GM23338 (cell line): Measurements from ENCODE around the gene PIM2. TPM values are rescaled to one million over a fixed set of nuclear protein-coding genes. Genes with fewer than 3 reads are reported as not detected.

Source experiments
- ATAC-seq: fragments of 200-7000 bp; cut with Tn5 transposase; 3 replicates; pipeline ENCODE4 v1.9.1; 2020
- DNase-seq: peaks from one replicate; pipeline ENCODE4 v3.0.0-alpha.2; 2015; ENCODE audit warnings: low spot score
- H2AFZ ChIP-seq: fragments of 200-600 bp; sonication (generic); 2 replicates; pipeline ENCODE4 v1.8.0; 2016; ENCODE audit warnings: antibody characterized with exemption, mild to moderate bottlenecking, moderate library complexity
- H3F3A ChIP-seq: fragments of 200-600 bp; sonication (generic); replicated peaks from 2 replicates; pipeline ENCODE4 v1.8.0; 2017; ENCODE audit warnings: antibody characterized with exemption, mixed run types, low read depth
- H3K27ac ChIP-seq: fragments of 200-600 bp; sonication (generic); 2 replicates; pipeline ENCODE4 v1.6.1; 2016; ENCODE audit warnings: low read depth
- H3K27me3 ChIP-seq: fragments of 200-600 bp; sonication (generic); 2 replicates; pipeline ENCODE4 v1.8.0; 2016; ENCODE audit warnings: mild to moderate bottlenecking, mixed run types, moderate library complexity; ENCODE audit not compliant: insufficient read depth
- H3K36me3 ChIP-seq: fragments of 200-600 bp; sonication (generic); 2 replicates; pipeline ENCODE4 v1.8.0; 2016; ENCODE audit warnings: mild to moderate bottlenecking; ENCODE audit not compliant: insufficient read depth
- H3K4me1 ChIP-seq: fragments of 200-600 bp; sonication (generic); 2 replicates; pipeline ENCODE4 v1.8.0; 2016; ENCODE audit warnings: mild to moderate bottlenecking, moderate library complexity; ENCODE audit not compliant: insufficient read depth
- H3K4me2 ChIP-seq: fragments of 200-600 bp; sonication (generic); 2 replicates; pipeline ENCODE4 v1.7.1; 2017; ENCODE audit warnings: mixed run types
- H3K4me3 ChIP-seq: fragments of 200-600 bp; sonication (generic); 2 replicates; pipeline ENCODE4 v1.6.1; 2016; ENCODE audit warnings: mixed run types
- H3K79me2 ChIP-seq: fragments of 200-600 bp; sonication (generic); replicated peaks from 2 replicates; pipeline ENCODE4 v1.8.0; 2017; ENCODE audit warnings: mild to moderate bottlenecking; ENCODE audit not compliant: insufficient read depth
- H3K9me2 ChIP-seq: fragments of 200-600 bp; sonication (generic); 2 replicates; pipeline ENCODE4 v1.8.0; 2017; ENCODE audit not compliant: insufficient read depth
- H4K20me1 ChIP-seq: fragments of 200-600 bp; sonication (generic); replicated peaks from 2 replicates; pipeline ENCODE4 v1.8.0; 2017; ENCODE audit warnings: mild to moderate bottlenecking; ENCODE audit not compliant: insufficient read depth
- H3K27ac Mint-ChIP-seq: 2 replicates; pipeline ENCODE4 v1.8.0; 2020; ENCODE audit warnings: inconsistent platforms, mild to moderate bottlenecking, moderate library complexity, mixed read lengths
- H3K27me3 Mint-ChIP-seq: 3 replicates; pipeline ENCODE4 v1.8.0; 2022; ENCODE audit warnings: low read depth, mild to moderate bottlenecking, moderate library complexity, mixed read lengths, inconsistent platforms; ENCODE audit not compliant: insufficient read depth, poor library complexity
- H3K36me3 Mint-ChIP-seq: 3 replicates; pipeline ENCODE4 v1.8.0; 2021; ENCODE audit warnings: low read depth, mild to moderate bottlenecking, inconsistent platforms, moderate library complexity, mixed read lengths
- H3K4me1 Mint-ChIP-seq: 3 replicates; pipeline ENCODE4 v1.8.0; 2020; ENCODE audit warnings: mild to moderate bottlenecking, inconsistent platforms, mixed read lengths
- H3K4me3 Mint-ChIP-seq: 3 replicates; pipeline ENCODE4 v1.8.0; 2021; ENCODE audit warnings: moderate library complexity, mild to moderate bottlenecking, inconsistent platforms, mixed read lengths
- H3K9me3 Mint-ChIP-seq: 3 replicates; pipeline ENCODE4 v1.8.0; 2020; ENCODE audit warnings: moderate library complexity, mild to moderate bottlenecking, inconsistent platforms, mixed read lengths
- CREB1 ChIP-seq: fragments of 250-450 bp; sonication (Bioruptor Pico); IDR thresholded peaks from 2 replicates; pipeline ENCODE4 v1.5.0; 2020; ENCODE audit warnings: low read depth, mild to moderate bottlenecking, moderate library complexity
- CTCF ChIP-seq, 2 experiments: fragments of 200-600 bp in 1 of 2; sonication (generic) in 1 of 2; conservative IDR thresholded peaks; 2 replicates each; pipeline versions ENCODE4 v1.5.1 to v1.6.1; 2016 to 2017; ENCODE audit warnings: antibody characterized with exemption in 2 of 2, low read depth in 2 of 2, mild to moderate bottlenecking in 2 of 2, moderate library complexity in 1 of 2
- ETS1 ChIP-seq: IDR thresholded peaks from 2 replicates; pipeline ENCODE4 v1.6.1; 2016; ENCODE audit warnings: antibody characterized with exemption
- POLR2AphosphoS5 ChIP-seq: IDR thresholded peaks from 2 replicates; pipeline ENCODE4 v1.6.1; 2016; ENCODE audit warnings: antibody characterized with exemption, low read depth
- ZNF331 ChIP-seq: fragments of 250-450 bp; sonication (Bioruptor Pico); IDR thresholded peaks from 2 replicates; pipeline ENCODE4 v1.5.0; 2020; ENCODE audit warnings: low read depth, mild to moderate bottlenecking, moderate library complexity
- polyA plus RNA-seq: library from polyadenylated mRNA; unstranded; fragments of >200 nt; fragmentation: Nextera tagmentation; extraction: Ambion mirVana; gene quantifications from 2 replicates; pipeline ENCODE4 v1.2.1, GENCODE V29; 2016
- total RNA-seq: library from RNA; depleted of rRNA; stranded (reverse); fragments of >200 nt; shearing (Covaris generic); gene quantifications from 2 replicates; pipeline ENCODE4 v1.2.3, GENCODE V29; 2014

The PIM2 gene
- total and polyA plus RNA-seq, 2 experiments from 2014 or later = 237 to 359 TPM

GRCh38 chrX:48917139-48918001 lies 1.5 kb downstream of the PIM2 start:
- Histone ChIP-seq H3K4me2 (peak overlapping the region; percentile 79), H3K79me2 (peaks cover 56% of the 10 kb centered on the region), H3K4me1 (peaks cover 37% of the 10 kb centered on the region; the same call in 1 of the 2 replicates), H3K4me3 (peak overlapping the region; percentile 87), H3K9me2 (no peaks in the 10 kb centered on the region), H3F3A (peaks cover 43% of the 10 kb centered on the region), H3K27me3 (no peaks in the 10 kb centered on the region), H4K20me1 (peaks cover 13% of the 10 kb centered on the region), H2AFZ (no peak overlapping the region), H3K27ac (peak overlapping the region; percentile 72), H3K36me3 (peaks cover 34% of the 10 kb centered on the region; the same call in 1 of the 2 replicates)
- peaks cover 68% of the 10 kb centered on the region for H3K36me3 Mint-ChIP-seq
- ATAC-seq (peak; percentile 33), DNase-seq (peak; percentile 89)
- peaks cover 18% of the 10 kb centered on the region for H3K27me3 Mint-ChIP-seq
- H3K9me3 Mint-ChIP-seq = peaks cover 7% of the 10 kb centered on the region
- peak overlapping the region; percentile 95 for H3K27ac Mint-ChIP-seq
- TF ChIP-seq ZNF331 (CRISPR knock-in tag) = no peak
- peak; percentile 63 to 72 for TF ChIP-seq CTCF (conservative IDR thresholded peaks at IDR 0.05; ENCODE audit: low read depth in 2 of 2)
- no peak for TF ChIP-seq ETS1
- peaks cover 47% of the 10 kb centered on the region for H3K4me1 Mint-ChIP-seq
- peak overlapping the region; percentile 98 for H3K4me3 Mint-ChIP-seq

- ATAC-seq (no peak), DNase-seq (no peak)
- Mint-ChIP-seq H3K36me3 (peaks cover 66% of the 10 kb centered on the region), H3K4me3 (peak overlapping the region; percentile 98), H3K4me1 (peaks cover 38% of the 10 kb centered on the region), H3K27ac (no peak overlapping the region), H3K9me3 (peaks cover 10% of the 10 kb centered on the region), H3K27me3 (peaks cover 28% of the 10 kb centered on the region)
- Histone ChIP-seq H3K27me3 (no peaks in the 10 kb centered on the region), H4K20me1 (peaks cover 13% of the 10 kb centered on the region), H3K36me3 (peaks cover 34% of the 10 kb centered on the region; the same call in 1 of the 2 replicates), H3K4me2 (peak overlapping the region; percentile 79), H3K9me2 (no peaks in the 10 kb centered on the region), H3K4me3 (peak overlapping the region; percentile 87; the same call in 1 of the 2 replicates), H3K4me1 (peaks cover 19% of the 10 kb centered on the region; the same call in 1 of the 2 replicates), H3K27ac (0 out of 2 replicates have a peak overlapping the region, but pooled peaks have one; percentile 66), H3K79me2 (peaks cover 58% of the 10 kb centered on the region), H2AFZ (no peak overlapping the region), H3F3A (peaks cover 39% of the 10 kb centered on the region)
- peak; percentile 33; the same call in 1 of the 2 replicates for TF ChIP-seq POLR2AphosphoS5
- no peak for TF ChIP-seq CREB1 (CRISPR knock-in tag)
Observed at GRCh38 chrX:48914593-48915493, 4.0 kb downstream of the PIM2 start.
